ENCODE data around the gene CHIC2.

DNA sequence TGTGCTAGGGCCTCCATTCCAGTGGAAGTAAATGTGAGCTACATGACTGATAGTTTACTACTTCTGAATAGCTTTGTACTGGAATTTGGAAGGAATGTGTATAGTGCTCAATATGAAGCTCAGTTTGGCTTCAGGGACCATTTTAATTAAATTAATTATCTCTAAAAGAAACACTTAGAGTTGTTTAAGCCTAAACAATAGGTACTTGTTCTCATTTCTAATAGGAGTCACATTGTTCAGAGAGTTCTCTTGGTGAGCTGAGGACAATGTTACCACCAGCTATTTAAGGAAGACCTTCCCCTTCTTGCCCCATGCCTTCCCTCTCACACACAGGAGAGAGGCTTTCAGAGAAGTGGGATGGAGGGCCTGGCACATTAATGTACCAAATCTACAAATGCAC, 78.3 kb downstream of the CHIC2 start:
- TF ChIP-seq, protein P1, sequence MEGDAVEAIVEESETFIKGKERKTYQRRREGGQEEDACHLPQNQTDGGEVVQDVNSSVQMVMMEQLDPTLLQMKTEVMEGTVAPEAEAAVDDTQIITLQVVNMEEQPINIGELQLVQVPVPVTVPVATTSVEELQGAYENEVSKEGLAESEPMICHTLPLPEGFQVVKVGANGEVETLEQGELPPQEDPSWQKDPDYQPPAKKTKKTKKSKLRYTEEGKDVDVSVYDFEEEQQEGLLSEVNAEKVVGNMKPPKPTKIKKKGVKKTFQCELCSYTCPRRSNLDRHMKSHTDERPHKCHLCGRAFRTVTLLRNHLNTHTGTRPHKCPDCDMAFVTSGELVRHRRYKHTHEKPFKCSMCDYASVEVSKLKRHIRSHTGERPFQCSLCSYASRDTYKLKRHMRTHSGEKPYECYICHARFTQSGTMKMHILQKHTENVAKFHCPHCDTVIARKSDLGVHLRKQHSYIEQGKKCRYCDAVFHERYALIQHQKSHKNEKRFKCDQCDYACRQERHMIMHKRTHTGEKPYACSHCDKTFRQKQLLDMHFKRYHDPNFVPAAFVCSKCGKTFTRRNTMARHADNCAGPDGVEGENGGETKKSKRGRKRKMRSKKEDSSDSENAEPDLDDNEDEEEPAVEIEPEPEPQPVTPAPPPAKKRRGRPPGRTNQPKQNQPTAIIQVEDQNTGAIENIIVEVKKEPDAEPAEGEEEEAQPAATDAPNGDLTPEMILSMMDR (IDR thresholded peaks at IDR 0.05 in 2 of 3, conservative IDR thresholded peaks at IDR 0.05 in 1 of 3; ENCODE audit: borderline replicate concordance in 1 of 3, insufficient read depth in 1 of 3, low read depth in 2 of 3, low read length in 2 of 3), result no peak
- TF ChIP-seq POLR2A (IDR thresholded peaks at IDR 0.05; ENCODE audit: borderline replicate concordance, extremely low read depth, insufficient read depth, insufficient read length) (no peak), POLR2AphosphoS5 (IDR thresholded peaks at IDR 0.05; ENCODE audit: low read depth, low read length) (no peak), EZH2 (IDR thresholded peaks at IDR 0.05) (no peak), SIN3A (IDR thresholded peaks at IDR 0.05; ENCODE audit: low read depth) (no peak), EZH2phosphoT487 (IDR thresholded peaks at IDR 0.05; ENCODE audit: borderline replicate concordance) (no peak), SP1 (IDR thresholded peaks at IDR 0.05; ENCODE audit: low read depth) (no peak), ZNF274 (IDR thresholded peaks at IDR 0.05; ENCODE audit: low read depth, low read length) (no peak), CEBPB (IDR thresholded peaks at IDR 0.05; ENCODE audit: low read depth) (no peak), ZFX (IDR thresholded peaks at IDR 0.05) (no peak), YY1 (IDR thresholded peaks at IDR 0.05; ENCODE audit: extremely low read depth, insufficient replicate concordance, low read depth, low read length) (no peak)
- TF ChIP-seq, protein P2, sequence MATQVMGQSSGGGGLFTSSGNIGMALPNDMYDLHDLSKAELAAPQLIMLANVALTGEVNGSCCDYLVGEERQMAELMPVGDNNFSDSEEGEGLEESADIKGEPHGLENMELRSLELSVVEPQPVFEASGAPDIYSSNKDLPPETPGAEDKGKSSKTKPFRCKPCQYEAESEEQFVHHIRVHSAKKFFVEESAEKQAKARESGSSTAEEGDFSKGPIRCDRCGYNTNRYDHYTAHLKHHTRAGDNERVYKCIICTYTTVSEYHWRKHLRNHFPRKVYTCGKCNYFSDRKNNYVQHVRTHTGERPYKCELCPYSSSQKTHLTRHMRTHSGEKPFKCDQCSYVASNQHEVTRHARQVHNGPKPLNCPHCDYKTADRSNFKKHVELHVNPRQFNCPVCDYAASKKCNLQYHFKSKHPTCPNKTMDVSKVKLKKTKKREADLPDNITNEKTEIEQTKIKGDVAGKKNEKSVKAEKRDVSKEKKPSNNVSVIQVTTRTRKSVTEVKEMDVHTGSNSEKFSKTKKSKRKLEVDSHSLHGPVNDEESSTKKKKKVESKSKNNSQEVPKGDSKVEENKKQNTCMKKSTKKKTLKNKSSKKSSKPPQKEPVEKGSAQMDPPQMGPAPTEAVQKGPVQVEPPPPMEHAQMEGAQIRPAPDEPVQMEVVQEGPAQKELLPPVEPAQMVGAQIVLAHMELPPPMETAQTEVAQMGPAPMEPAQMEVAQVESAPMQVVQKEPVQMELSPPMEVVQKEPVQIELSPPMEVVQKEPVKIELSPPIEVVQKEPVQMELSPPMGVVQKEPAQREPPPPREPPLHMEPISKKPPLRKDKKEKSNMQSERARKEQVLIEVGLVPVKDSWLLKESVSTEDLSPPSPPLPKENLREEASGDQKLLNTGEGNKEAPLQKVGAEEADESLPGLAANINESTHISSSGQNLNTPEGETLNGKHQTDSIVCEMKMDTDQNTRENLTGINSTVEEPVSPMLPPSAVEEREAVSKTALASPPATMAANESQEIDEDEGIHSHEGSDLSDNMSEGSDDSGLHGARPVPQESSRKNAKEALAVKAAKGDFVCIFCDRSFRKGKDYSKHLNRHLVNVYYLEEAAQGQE (IDR thresholded peaks at IDR 0.05; ENCODE audit: low read depth), result no peak
- TF ChIP-seq, protein P3, sequence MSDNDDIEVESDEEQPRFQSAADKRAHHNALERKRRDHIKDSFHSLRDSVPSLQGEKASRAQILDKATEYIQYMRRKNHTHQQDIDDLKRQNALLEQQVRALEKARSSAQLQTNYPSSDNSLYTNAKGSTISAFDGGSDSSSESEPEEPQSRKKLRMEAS (IDR thresholded peaks at IDR 0.05), result no peak
